Esophagus muscularis mucosa (tissue), 4 donors: ENCODE results near the gene URI1.

Experiments
- CTCF ChIP-seq, 3 experiments: fragments of 200-600 bp in 2 of 3; fragments of 450-650 bp in 1 of 3; sonication (generic) in 2 of 3; IDR thresholded peaks; one replicate each; pipeline ENCODE4 v1.5.1; 2017 to 2019; ENCODE audit warnings: antibody characterized with exemption in 3 of 3, mild to moderate bottlenecking in 2 of 3, moderate library complexity in 1 of 3
- EP300 ChIP-seq: sonication (generic); formaldehyde crosslinking; IDR thresholded peaks from one replicate; pipeline ENCODE4 v1.6.1; 2017; ENCODE audit warnings: antibody characterized with exemption
- POLR2A ChIP-seq: fragments of 450-650 bp; IDR thresholded peaks from one replicate; pipeline ENCODE4 v1.6.1; 2017; ENCODE audit warnings: antibody characterized with exemption, moderate library complexity, mild to moderate bottlenecking, low read depth
- POLR2AphosphoS5 ChIP-seq, 2 donors: sonication (generic); formaldehyde crosslinking; IDR thresholded peaks; one replicate each; pipeline ENCODE4 v1.6.1; 2017; ENCODE audit warnings: antibody characterized with exemption in 2 of 2

- TF ChIP-seq CTCF (IDR thresholded peaks at IDR 0.05), result no peak
- TF ChIP-seq POLR2AphosphoS5 (IDR thresholded peaks at IDR 0.05), result no peak
- no peak for TF ChIP-seq EP300
- TF ChIP-seq POLR2A, result no peak
Measured at GRCh38 chr19:29940971-29941585, 961 bp upstream of the URI1 start.
